HG02759 (cell line): Measurements from ENCODE around the gene ARGLU1.

Source experiments
- ATAC-seq: cut with Tn5 transposase; IDR thresholded peaks from one replicate; pipeline ENCODE4 v1.9.1; 2021; ENCODE audit warnings: mild to moderate bottlenecking, moderate library complexity; ENCODE audit not compliant: unreplicated experiment

Gene ARGLU1

GRCh38 chr13:106548064-106548696 lies 19.8 kb downstream of the ARGLU1 start:
- no peak for ATAC-seq

GRCh38 chr13:106541826-106542225 lies 26.1 kb downstream of the ARGLU1 start:
- ATAC-seq = no peak

- ATAC-seq = no peak
These were observed 27.3 kb downstream of the ARGLU1 start for GRCh38 chr13:106540613-106541012.

GRCh38 chr13:106537521-106537920 lies 30.4 kb downstream of the ARGLU1 start:
- no peak for ATAC-seq

GRCh38 chr13:106536244-106537034 lies 31.5 kb downstream of the ARGLU1 start:
- ATAC-seq = peak; percentile 34

GRCh38 chr13:106535552-106536243 lies 32.2 kb downstream of the ARGLU1 start, which contains the start of gene EFNB2:
TSS of gene EFNB2 (minus strand) at chr13:106535662. CDS start at chr13:106534964, 698 bp downstream.
- ATAC-seq = peak; percentile 94

- ATAC-seq = peak; percentile 27
These were observed 33.0 kb downstream of the ARGLU1 start for GRCh38 chr13:106534639-106535551.

- no peak for ATAC-seq
These were observed 33.8 kb downstream of the ARGLU1 start for GRCh38 chr13:106533943-106534638.

GRCh38 chr13:106533101-106533942 lies 34.6 kb downstream of the ARGLU1 start:
- ATAC-seq = peak; percentile 7

- ATAC-seq = no peak
These were observed 35.6 kb downstream of the ARGLU1 start for GRCh38 chr13:106532111-106532929.

GRCh38 chr13:106530980-106531481 lies 36.9 kb downstream of the ARGLU1 start:
- ATAC-seq = no peak

GRCh38 chr13:106530171-106530851 lies 37.6 kb downstream of the ARGLU1 start:
- ATAC-seq = no peak

GRCh38 chr13:106529415-106530170 lies 38.3 kb downstream of the ARGLU1 start:
- ATAC-seq = no peak

- no peak for ATAC-seq
These were observed 39.1 kb downstream of the ARGLU1 start for GRCh38 chr13:106528718-106529414.

- ATAC-seq = no peak
These were observed 40.1 kb downstream of the ARGLU1 start for GRCh38 chr13:106527826-106528225.

GRCh38 chr13:106527445-106527801 lies 40.5 kb downstream of the ARGLU1 start:
- ATAC-seq = no peak
